Medulla oblongata (tissue), 1 donor: Measurements from ENCODE around the gene IL7R.
"Not testable (repeated sequence)": the region's sequence is repeated elsewhere in the genome, so short reads cannot be mapped to it uniquely, and the experiment has no call there.

Source experiments
- DNase-seq: peaks from one replicate; pipeline ENCODE4 v3.0.0-alpha.2; 2015; ENCODE audit errors: extremely low spot score

Gene IL7R

GRCh38 chr5:35842856-35843255 lies 13.8 kb upstream of the IL7R start:
- DNase-seq, result no peak

- not testable (repeated sequence) for DNase-seq
Measured at GRCh38 chr5:35845508-35845907, 11.2 kb upstream of the IL7R start.

GRCh38 chr5:35847491-35847890 lies 9.2 kb upstream of the IL7R start:
- DNase-seq, result no peak

GRCh38 chr5:35847961-35848360 lies 8.7 kb upstream of the IL7R start:
- DNase-seq, result no peak

- DNase-seq, result no peak
Measured at GRCh38 chr5:35849860-35850259, 6.8 kb upstream of the IL7R start.

GRCh38 chr5:35850967-35851680 lies 5.6 kb upstream of the IL7R start:
- no peak for DNase-seq

GRCh38 chr5:35852084-35852734 lies 4.5 kb upstream of the IL7R start:
- DNase-seq, result no peak

GRCh38 chr5:35852773-35853172 lies 3.9 kb upstream of the IL7R start:
- no peak for DNase-seq

- no peak for DNase-seq
Measured at GRCh38 chr5:35853631-35854030, 3.1 kb upstream of the IL7R start.

- DNase-seq, result no peak
Measured at GRCh38 chr5:35854248-35854647, 2.4 kb upstream of the IL7R start.

- DNase-seq, result no peak
Measured at GRCh38 chr5:35855187-35855586, 1.5 kb upstream of the IL7R start.

GRCh38 chr5:35856186-35856764 lies 416 bp upstream of the IL7R start:
- not testable (repeated sequence) for DNase-seq

- no peak for DNase-seq
Measured at GRCh38 chr5:35857606-35858205, 1.0 kb downstream of the IL7R start.

- no peak for DNase-seq
Measured at GRCh38 chr5:35859101-35859661, 2.5 kb downstream of the IL7R start.

- DNase-seq, result no peak
Measured at GRCh38 chr5:35860686-35861085, 4.0 kb downstream of the IL7R start.

- DNase-seq, result no peak
Measured at GRCh38 chr5:35861718-35862117, 5.0 kb downstream of the IL7R start.

GRCh38 chr5:35862126-35862525 lies 5.4 kb downstream of the IL7R start:
- no peak for DNase-seq

- no peak for DNase-seq
Measured at GRCh38 chr5:35863159-35863558, 6.5 kb downstream of the IL7R start.

GRCh38 chr5:35867998-35868397 lies 11.3 kb downstream of the IL7R start:
- DNase-seq, result no peak

GRCh38 chr5:35869685-35870277 lies 13.1 kb downstream of the IL7R start:
- DNase-seq, result no peak

GRCh38 chr5:35870605-35871004 lies 13.9 kb downstream of the IL7R start:
- DNase-seq, result no peak

- no peak for DNase-seq
Measured at GRCh38 chr5:35876454-35876853, 19.8 kb downstream of the IL7R start.
